Mammary epithelial cell (primary cell): Measurements from ENCODE around the gene AP5B1.

Source experiments
- CTCF ChIP-seq, 2 donors: IDR thresholded peaks in 1 of 2; conservative IDR thresholded peaks in 1 of 2; 2 replicates each; pipeline ENCODE4 v1.5.1; 2011 to 2012; ENCODE audit warnings: inconsistent platforms in 2 of 2, low read length in 2 of 2, mild to moderate bottlenecking in 2 of 2, control low read depth in 1 of 2, low read depth in 1 of 2; ENCODE audit not compliant: insufficient read depth in 1 of 2; ENCODE audit errors: extremely low read depth in 1 of 2
- EZH2 ChIP-seq: IDR thresholded peaks from 2 replicates; pipeline ENCODE4 v1.6.1; 2012; ENCODE audit warnings: low read length, inconsistent platforms, borderline replicate concordance

- TF ChIP-seq CTCF (conservative IDR thresholded peaks at IDR 0.05 in 1 of 2, IDR thresholded peaks at IDR 0.05 in 1 of 2; ENCODE audit: extremely low read depth in 1 of 2, insufficient read depth in 1 of 2, low read depth in 1 of 2, low read length in 2 of 2) (no peak), EZH2 (no peak)
Observed at GRCh38 chr11:65803797-65804492, 23.2 kb upstream of the AP5B1 start.
